ENCODE measurements around the gene HSF2BP. TPM values are rescaled to one million over a fixed set of nuclear protein-coding genes. Genes with fewer than 3 reads are reported as not detected.

Gene HSF2BP
- total RNA-seq, 1 experiment from 2014 or later, result 4.6 TPM

GRCh38 chr21:43657355-43658087 lies 1.8 kb downstream of the HSF2BP start:
- BruUV-seq (replicated peaks), result no TSS peak
- Histone ChIP-seq H3K9me2 (ENCODE audit: insufficient read depth) (no peaks in the 10 kb centered on the region), H3F3A (ENCODE audit: insufficient read depth, low read depth) (peaks cover 30% of the 10 kb centered on the region), H3K9me3 (ENCODE audit: insufficient read depth, low read depth) (no peaks in the 10 kb centered on the region), H3K4me1 (replicated peaks; ENCODE audit: insufficient read depth) (peaks cover 33% of the 10 kb centered on the region), H3K27ac (no peak overlapping the region), H4K20me1 (ENCODE audit: insufficient read depth) (no peaks in the 10 kb centered on the region), H3K36me3 (ENCODE audit: low read depth) (no peaks in the 10 kb centered on the region), H2AFZ (no peak overlapping the region), H3K27me3 (ENCODE audit: insufficient read depth, low read depth) (no peaks in the 10 kb centered on the region), H3K79me2 (ENCODE audit: low read depth) (peaks cover 30% of the 10 kb centered on the region), H3K4me2 (no peak overlapping the region), H3K4me3 (no peak overlapping the region)
- no peak for TF ChIP-seq EZH2 (IDR thresholded peaks at IDR 0.05; ENCODE audit: low read depth)
- CTCF ChIA-PET, result no interaction called here
- intact Hi-C loops (cut with micrococcal nuclease; ENCODE audit: unreplicated experiment), result loop anchor here (5.0 to 10.0 kb wide), 3 partner anchors 55 to 127 kb away; partner anchors contain the start of gene RRP1
- POLR2A ChIA-PET (ENCODE audit: unreplicated experiment), result no interaction called here
- no peak for DNase-seq

GRCh38 chr21:43654806-43655489 lies 4.3 kb downstream of the HSF2BP start:
- peak overlapping the region; percentile 51 for H3K4me2 ChIP-seq
- CTCF ChIA-PET, result no interaction called here
- BruUV-seq (replicated peaks), result no TSS peak

GRCh38 chr21:43653626-43654025 lies 5.7 kb downstream of the HSF2BP start:
- no peaks in the 10 kb centered on the region for H3K36me3 ChIP-seq (ENCODE audit: low read depth)
- no peaks in the 10 kb centered on the region for H3K9me3 ChIP-seq (ENCODE audit: insufficient read depth, low read depth)
- TF ChIP-seq CTCF (conservative IDR thresholded peaks at IDR 0.05) (no peak), EZH2 (IDR thresholded peaks at IDR 0.05; ENCODE audit: low read depth) (no peak)
- DNase-seq, result no peak
- no peaks in the 10 kb centered on the region for H3K27me3 ChIP-seq (ENCODE audit: insufficient read depth, low read depth)
- POLR2A ChIA-PET (ENCODE audit: unreplicated experiment), result no interaction called here
- H3K9me2 ChIP-seq (ENCODE audit: insufficient read depth), result no peaks in the 10 kb centered on the region
- H3K79me2 ChIP-seq (ENCODE audit: low read depth), result no peaks in the 10 kb centered on the region
- H3K4me3 ChIP-seq, result no peak overlapping the region
- no peaks in the 10 kb centered on the region for H4K20me1 ChIP-seq (ENCODE audit: insufficient read depth)
- H3K4me2 ChIP-seq, result no peak overlapping the region
- no peak overlapping the region for H3K27ac ChIP-seq
- no TSS peak for BruUV-seq (replicated peaks)
- H3K4me1 ChIP-seq (replicated peaks; ENCODE audit: insufficient read depth), result peaks cover 19% of the 10 kb centered on the region
- CTCF ChIA-PET, result no interaction called here
- peaks cover 30% of the 10 kb centered on the region for H3F3A ChIP-seq (ENCODE audit: insufficient read depth, low read depth)
- intact Hi-C loops (cut with micrococcal nuclease; ENCODE audit: unreplicated experiment), result loop anchor here (10.0 kb wide), 1 partner anchor 131 kb away; the partner anchor contains the start of gene RRP1
- no peak overlapping the region for H2AFZ ChIP-seq

More at GRCh38 chr21:43654806-43655489, 4.3 kb downstream of the HSF2BP start:
- DNase-seq, result peak; percentile 23 to 80
- Histone ChIP-seq H2AFZ (0 out of 2 replicates have a peak overlapping the region, but pooled peaks have one; percentile 26), H3K27me3 (ENCODE audit: insufficient read depth, low read depth) (no peaks in the 10 kb centered on the region), H3F3A (ENCODE audit: insufficient read depth, low read depth) (peaks cover 30% of the 10 kb centered on the region), H3K36me3 (ENCODE audit: low read depth) (no peaks in the 10 kb centered on the region), H3K79me2 (ENCODE audit: low read depth) (peaks cover 4% of the 10 kb centered on the region), H3K4me3 (no peak overlapping the region), H4K20me1 (ENCODE audit: insufficient read depth) (no peaks in the 10 kb centered on the region), H3K9me3 (ENCODE audit: insufficient read depth, low read depth) (no peaks in the 10 kb centered on the region), H3K4me1 (replicated peaks; ENCODE audit: insufficient read depth) (peaks cover 23% of the 10 kb centered on the region), H3K27ac (peak overlapping the region; percentile 78), H3K9me2 (ENCODE audit: insufficient read depth) (no peaks in the 10 kb centered on the region)
- TF ChIP-seq CTCF (conservative IDR thresholded peaks at IDR 0.05) (no peak), EZH2 (IDR thresholded peaks at IDR 0.05; ENCODE audit: low read depth) (no peak)
- intact Hi-C loops (cut with micrococcal nuclease; ENCODE audit: unreplicated experiment), result loop anchor here (5.0 to 10.0 kb wide), 3 partner anchors 57 to 130 kb away; partner anchors contain the start of gene RRP1
- POLR2A ChIA-PET (ENCODE audit: unreplicated experiment), result no interaction called here

Measured in PC-9 (cell line).